ENCODE data around the gene CTTNBP2NL. TPM values are rescaled to one million over a fixed set of nuclear protein-coding genes. Genes with fewer than 3 reads are reported as not detected.

CTTNBP2NL gene
- total and polyA plus RNA-seq, 2 of the 4 experiments (the other 2 are of a cell fraction): 12.4 to 22.0 TPM

DNA sequence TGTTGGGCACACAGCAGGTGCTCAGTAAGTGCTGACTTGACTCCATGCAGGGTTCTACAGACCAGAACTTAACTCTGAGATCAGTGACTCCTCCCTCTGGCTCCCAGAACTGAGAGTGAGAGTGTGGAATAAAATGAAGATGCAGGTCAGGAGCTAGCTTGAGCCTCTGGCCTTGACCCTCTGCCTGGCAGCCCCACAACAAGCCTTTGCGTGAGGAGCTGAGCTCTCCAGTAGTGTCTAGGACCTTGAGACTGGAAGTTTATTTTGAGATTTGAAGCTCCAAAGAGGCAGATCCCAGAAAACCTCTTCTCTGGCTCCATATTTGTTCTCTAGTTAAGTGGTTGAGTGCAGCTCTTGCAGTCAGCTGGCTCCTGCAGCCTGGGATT is 109.4 kb downstream of the CTTNBP2NL start:
- Histone ChIP-seq H3K4ac (ENCODE audit: low read depth, low read length) (no peak overlapping the region), H3K27me3 (ENCODE audit: control insufficient read depth, insufficient read depth, low read length) (peaks cover 55% of the 10 kb centered on the region), H2BK5ac (ENCODE audit: low read depth, low read length, poor library complexity, severe bottlenecking) (no peak overlapping the region), H4K91ac (ENCODE audit: insufficient read depth, low read depth, low read length) (no peak overlapping the region), H3K27ac (ENCODE audit: insufficient read depth, low read length) (no peak overlapping the region), H3K36me3 (ENCODE audit: control insufficient read depth, insufficient read depth, low read length) (no peaks in the 10 kb centered on the region), H3K23ac (ENCODE audit: low read depth, low read length) (no peak overlapping the region), H3K9me3 (ENCODE audit: control insufficient read depth, insufficient read depth, low read length) (peaks cover 4% of the 10 kb centered on the region; the same call in 1 of the 2 replicates), H3K4me1 (ENCODE audit: control insufficient read depth, insufficient read depth, low read length) (peaks cover 8% of the 10 kb centered on the region; the same call in 1 of the 2 replicates), H2BK20ac (ENCODE audit: low read depth, low read length) (no peak overlapping the region), H3K79me1 (ENCODE audit: low read depth in 1 of 2, low read length in 2 of 2) (no peaks in the 10 kb centered on the region), H2BK15ac (ENCODE audit: low read depth, low read length) (no peak overlapping the region), H3K18ac (ENCODE audit: low read depth, low read length) (no peak overlapping the region), H3K9ac (ENCODE audit: low read depth, low read length) (no peak overlapping the region), H2BK120ac (ENCODE audit: low read depth, low read length) (no peak overlapping the region), H4K20me1 (ENCODE audit: insufficient read depth, low read length) (no peaks in the 10 kb centered on the region), H2AK5ac (ENCODE audit: low read depth, low read length) (no peak overlapping the region), H2AK9ac (replicated peaks; ENCODE audit: low read depth, low read length, poor library complexity) (no peak overlapping the region), H3K56ac (ENCODE audit: extremely low read depth, insufficient read depth, low read length) (no peak overlapping the region), H3K4me2 (ENCODE audit: low read depth, low read length) (no peak overlapping the region), H4K8ac (ENCODE audit: low read depth in 2 of 2, low read length in 2 of 2) (no peak overlapping the region), H3K4me3 (ENCODE audit: insufficient read depth, low read depth, low read length) (no peak overlapping the region), H4K5ac (ENCODE audit: low read depth, low read length) (no peak overlapping the region), H2AFZ (replicated peaks; ENCODE audit: low read length, poor library complexity) (no peak overlapping the region), H3K14ac (replicated peaks; ENCODE audit: low read depth, low read length) (no peak overlapping the region), H3K9me1 (ENCODE audit: insufficient read depth, low read length) (no peaks in the 10 kb centered on the region)
- no peak for DNase-seq
- no CpG with 5 or more reads among the region's 1 CpG for WGBS, 2 experiments (ENCODE audit: extremely low coverage in 2 of 2, insufficient read length in 1 of 2)
- POLR2A ChIA-PET (ENCODE audit: unreplicated experiment): no interaction called here
- in situ Hi-C loops (cut with MboI; ENCODE audit: low sequenced_read_pairs) (loop anchor here (10.0 kb wide), 1 partner anchor 199 kb away; the partner anchor contains the start of gene RHOC), dilution Hi-C loops (cut with HindIII; ENCODE audit: low sequenced_read_pairs, unreplicated experiment) (no loop called here), intact Hi-C loops (cut with micrococcal nuclease) (no loop called here)
- CTCF ChIA-PET: interaction anchor here (1.0 kb wide), 1 partner anchor 109 kb away, joined by 3 read pairs; no protein-coding TSS in a partner anchor
- BruUV-seq (replicated peaks): no TSS peak
- no peak for ATAC-seq (ENCODE audit: low read depth)
- TF ChIP-seq, protein P1, sequence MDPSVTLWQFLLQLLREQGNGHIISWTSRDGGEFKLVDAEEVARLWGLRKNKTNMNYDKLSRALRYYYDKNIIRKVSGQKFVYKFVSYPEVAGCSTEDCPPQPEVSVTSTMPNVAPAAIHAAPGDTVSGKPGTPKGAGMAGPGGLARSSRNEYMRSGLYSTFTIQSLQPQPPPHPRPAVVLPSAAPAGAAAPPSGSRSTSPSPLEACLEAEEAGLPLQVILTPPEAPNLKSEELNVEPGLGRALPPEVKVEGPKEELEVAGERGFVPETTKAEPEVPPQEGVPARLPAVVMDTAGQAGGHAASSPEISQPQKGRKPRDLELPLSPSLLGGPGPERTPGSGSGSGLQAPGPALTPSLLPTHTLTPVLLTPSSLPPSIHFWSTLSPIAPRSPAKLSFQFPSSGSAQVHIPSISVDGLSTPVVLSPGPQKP (IDR thresholded peaks at IDR 0.05; ENCODE audit: borderline replicate concordance, low read depth, low read length): no peak
- TF ChIP-seq RAD21 (IDR thresholded peaks at IDR 0.05; ENCODE audit: low read length) (no peak), SMC3 (IDR thresholded peaks at IDR 0.05; ENCODE audit: low read depth, low read length) (no peak), POLR2A (IDR thresholded peaks at IDR 0.05; ENCODE audit: low read depth, low read length) (no peak), RCOR1 (IDR thresholded peaks at IDR 0.05; ENCODE audit: insufficient replicate concordance, low read length) (no peak), MAFK (IDR thresholded peaks at IDR 0.05; ENCODE audit: low read depth, low read length) (no peak), FOS (IDR thresholded peaks at IDR 0.05; ENCODE audit: low read depth, low read length) (no peak), CHD1 (IDR thresholded peaks at IDR 0.05; ENCODE audit: low read depth, low read length) (no peak), MXI1 (IDR thresholded peaks at IDR 0.05; ENCODE audit: borderline replicate concordance, low read depth, low read length) (no peak), MAZ (IDR thresholded peaks at IDR 0.05; ENCODE audit: borderline replicate concordance, low read depth, low read length) (no peak), RFX5 (IDR thresholded peaks at IDR 0.05; ENCODE audit: low read depth, low read length) (no peak), NFE2L2 (IDR thresholded peaks at IDR 0.05; ENCODE audit: low read depth, low read length) (no peak), BHLHE40 (IDR thresholded peaks at IDR 0.05; ENCODE audit: low read depth, low read length) (no peak), CEBPB (IDR thresholded peaks at IDR 0.05; ENCODE audit: low read depth, low read length) (no peak)
- TF ChIP-seq, protein P2, sequence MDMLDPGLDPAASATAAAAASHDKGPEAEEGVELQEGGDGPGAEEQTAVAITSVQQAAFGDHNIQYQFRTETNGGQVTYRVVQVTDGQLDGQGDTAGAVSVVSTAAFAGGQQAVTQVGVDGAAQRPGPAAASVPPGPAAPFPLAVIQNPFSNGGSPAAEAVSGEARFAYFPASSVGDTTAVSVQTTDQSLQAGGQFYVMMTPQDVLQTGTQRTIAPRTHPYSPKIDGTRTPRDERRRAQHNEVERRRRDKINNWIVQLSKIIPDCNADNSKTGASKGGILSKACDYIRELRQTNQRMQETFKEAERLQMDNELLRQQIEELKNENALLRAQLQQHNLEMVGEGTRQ (IDR thresholded peaks at IDR 0.05; ENCODE audit: low read depth, low read length): no peak
- TF ChIP-seq, protein P3, sequence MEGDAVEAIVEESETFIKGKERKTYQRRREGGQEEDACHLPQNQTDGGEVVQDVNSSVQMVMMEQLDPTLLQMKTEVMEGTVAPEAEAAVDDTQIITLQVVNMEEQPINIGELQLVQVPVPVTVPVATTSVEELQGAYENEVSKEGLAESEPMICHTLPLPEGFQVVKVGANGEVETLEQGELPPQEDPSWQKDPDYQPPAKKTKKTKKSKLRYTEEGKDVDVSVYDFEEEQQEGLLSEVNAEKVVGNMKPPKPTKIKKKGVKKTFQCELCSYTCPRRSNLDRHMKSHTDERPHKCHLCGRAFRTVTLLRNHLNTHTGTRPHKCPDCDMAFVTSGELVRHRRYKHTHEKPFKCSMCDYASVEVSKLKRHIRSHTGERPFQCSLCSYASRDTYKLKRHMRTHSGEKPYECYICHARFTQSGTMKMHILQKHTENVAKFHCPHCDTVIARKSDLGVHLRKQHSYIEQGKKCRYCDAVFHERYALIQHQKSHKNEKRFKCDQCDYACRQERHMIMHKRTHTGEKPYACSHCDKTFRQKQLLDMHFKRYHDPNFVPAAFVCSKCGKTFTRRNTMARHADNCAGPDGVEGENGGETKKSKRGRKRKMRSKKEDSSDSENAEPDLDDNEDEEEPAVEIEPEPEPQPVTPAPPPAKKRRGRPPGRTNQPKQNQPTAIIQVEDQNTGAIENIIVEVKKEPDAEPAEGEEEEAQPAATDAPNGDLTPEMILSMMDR (conservative IDR thresholded peaks at IDR 0.05; ENCODE audit: low read depth, low read length): no peak
